ENCODE data around the gene HLA-DQB2.
"Not testable (repeated sequence)": the region's sequence is repeated elsewhere in the genome, so short reads cannot be mapped to it uniquely, and the experiment has no call there.

Gene HLA-DQB2

DNA sequence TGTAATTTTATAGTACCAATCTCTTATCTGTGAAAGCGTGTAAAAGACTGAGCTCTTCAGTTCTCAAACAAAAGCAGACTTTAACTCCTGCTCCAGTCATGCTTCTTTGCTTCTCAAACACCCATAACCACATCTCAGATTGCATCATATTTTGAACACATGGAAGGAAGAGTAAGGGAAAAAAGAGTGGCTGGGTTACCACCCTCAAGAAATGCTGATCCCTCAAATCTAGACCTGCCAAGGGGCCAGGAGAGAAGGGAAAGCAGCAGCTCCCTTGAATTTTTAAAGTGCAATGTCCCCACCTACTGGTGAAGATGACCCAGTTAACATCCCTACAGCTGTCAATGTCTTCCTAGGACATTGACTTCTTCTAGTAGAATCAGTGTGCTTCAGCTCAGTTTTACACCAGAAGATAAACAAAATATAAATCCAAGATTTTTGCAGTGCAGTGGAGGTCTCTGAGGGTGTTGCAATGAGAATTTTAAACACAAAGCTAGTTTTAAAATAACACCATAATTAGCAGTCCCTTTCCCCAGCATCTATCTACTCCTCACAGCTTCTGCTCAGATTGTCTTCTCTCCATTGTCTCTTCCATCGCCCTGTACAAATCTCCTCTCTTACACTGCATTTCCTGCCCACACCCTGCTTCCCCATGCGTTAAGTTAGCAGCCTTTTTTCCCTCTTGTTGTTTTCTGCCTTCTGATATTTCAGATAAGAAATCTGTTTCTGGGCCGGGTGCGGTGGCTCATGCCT is 22.6 kb upstream of the HLA-DQB2 start:
- no peak overlapping the region for H3K4me3 ChIP-seq (replicated peaks; ENCODE audit: low read depth, low read length)
- peak; percentile 59 for TF ChIP-seq CTCF (IDR thresholded peaks at IDR 0.05; ENCODE audit: insufficient read depth, low read length, poor library complexity, severe bottlenecking)
- no peaks in the 10 kb centered on the region for H3K36me3 ChIP-seq (ENCODE audit: control insufficient read depth, insufficient read depth, low read length)
- no peak for DNase-seq (ENCODE audit: extremely low read depth, insufficient read length)
- H3K27me3 ChIP-seq (replicated peaks; ENCODE audit: control insufficient read depth, insufficient read depth, low read length), result no peaks in the 10 kb centered on the region

- H3K4me3 ChIP-seq (replicated peaks; ENCODE audit: low read depth, low read length); H3K36me3 ChIP-seq (ENCODE audit: control insufficient read depth, insufficient read depth, low read length); H3K27me3 ChIP-seq (replicated peaks; ENCODE audit: control insufficient read depth, insufficient read depth, low read length); DNase-seq (ENCODE audit: extremely low read depth, insufficient read length): not testable (repeated sequence)
Measured at GRCh38 chr6:32782923-32783322, 19.6 kb upstream of the HLA-DQB2 start.

DNA sequence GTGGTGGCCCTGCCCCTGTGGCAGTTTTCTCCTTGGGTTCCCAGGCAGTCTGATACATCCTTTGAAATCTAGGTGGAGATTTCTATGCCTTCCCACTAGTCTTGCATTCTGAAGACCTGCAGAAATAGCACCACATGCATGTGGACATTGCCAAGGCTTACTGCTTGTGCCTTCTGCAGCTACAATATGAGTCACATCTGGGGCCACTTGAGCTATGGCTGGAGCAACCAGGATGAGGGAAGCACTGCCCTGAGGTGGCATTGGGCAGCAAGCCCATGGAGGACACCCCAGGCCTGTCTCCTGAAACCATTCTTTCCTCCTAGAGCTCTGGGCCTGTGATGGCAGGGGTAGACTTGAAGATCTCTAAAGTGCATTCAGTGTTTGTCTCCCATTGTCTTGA is 15.7 kb upstream of the HLA-DQB2 start:
- no peak overlapping the region for H3K4me3 ChIP-seq (replicated peaks; ENCODE audit: low read depth, low read length)
- TF ChIP-seq CTCF (IDR thresholded peaks at IDR 0.05; ENCODE audit: insufficient read depth, low read length, poor library complexity, severe bottlenecking), result no peak
- H3K27me3 ChIP-seq (replicated peaks; ENCODE audit: control insufficient read depth, insufficient read depth, low read length), result no peaks in the 10 kb centered on the region
- no peaks in the 10 kb centered on the region for H3K36me3 ChIP-seq (ENCODE audit: control insufficient read depth, insufficient read depth, low read length)
- no peak for DNase-seq (ENCODE audit: extremely low read depth, insufficient read length)

DNA sequence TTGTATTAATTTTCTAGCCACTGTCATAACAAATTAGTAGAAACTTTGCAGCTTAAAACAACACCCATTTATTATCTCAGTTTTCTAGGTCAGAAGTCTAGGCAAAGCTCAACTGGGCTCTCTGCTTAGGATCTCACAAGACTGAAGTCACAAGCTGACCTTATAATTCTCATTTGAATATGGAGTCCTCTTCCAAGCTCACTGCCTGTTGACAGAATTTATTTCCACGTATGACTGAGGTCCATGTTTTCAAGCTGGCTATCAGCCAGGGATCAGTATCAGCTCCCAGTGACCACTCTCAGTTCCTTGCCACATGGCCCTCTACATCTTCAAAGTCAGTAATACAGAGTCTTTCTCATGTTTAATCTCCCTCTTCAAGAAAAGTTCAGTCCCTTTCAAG is 11.7 kb upstream of the HLA-DQB2 start:
- no peak for TF ChIP-seq CTCF (IDR thresholded peaks at IDR 0.05; ENCODE audit: insufficient read depth, low read length, poor library complexity, severe bottlenecking)
- no peak overlapping the region for H3K4me3 ChIP-seq (replicated peaks; ENCODE audit: low read depth, low read length)
- H3K36me3 ChIP-seq (ENCODE audit: control insufficient read depth, insufficient read depth, low read length), result no peaks in the 10 kb centered on the region
- no peak for DNase-seq (ENCODE audit: extremely low read depth, insufficient read length)
- H3K27me3 ChIP-seq (replicated peaks; ENCODE audit: control insufficient read depth, insufficient read depth, low read length), result no peaks in the 10 kb centered on the region

GRCh38 chr6:32774426-32774825 is 11.1 kb upstream of the HLA-DQB2 start:
- no peaks in the 10 kb centered on the region; the same call in 1 of the 2 replicates for H3K27me3 ChIP-seq (replicated peaks; ENCODE audit: control insufficient read depth, insufficient read depth, low read length)
- TF ChIP-seq CTCF (IDR thresholded peaks at IDR 0.05; ENCODE audit: insufficient read depth, low read length, poor library complexity, severe bottlenecking), result no peak
- H3K4me3 ChIP-seq (replicated peaks; ENCODE audit: low read depth, low read length), result no peak overlapping the region
- H3K36me3 ChIP-seq (ENCODE audit: control insufficient read depth, insufficient read depth, low read length), result no peaks in the 10 kb centered on the region
- DNase-seq (ENCODE audit: extremely low read depth, insufficient read length), result no peak

GRCh38 chr6:32772656-32773055 is 9.3 kb upstream of the HLA-DQB2 start:
- Histone ChIP-seq H3K4me3 (replicated peaks; ENCODE audit: low read depth, low read length) (no peak overlapping the region), H3K27me3 (replicated peaks; ENCODE audit: control insufficient read depth, insufficient read depth, low read length) (no peaks in the 10 kb centered on the region; the same call in 1 of the 2 replicates), H3K36me3 (ENCODE audit: control insufficient read depth, insufficient read depth, low read length) (no peaks in the 10 kb centered on the region)
- DNase-seq (ENCODE audit: extremely low read depth, insufficient read length), result no peak
- no peak for TF ChIP-seq CTCF (IDR thresholded peaks at IDR 0.05; ENCODE audit: insufficient read depth, low read length, poor library complexity, severe bottlenecking)

Data from GM06990 (cell line).